IPS DF 6.9 (cell line): ENCODE measurements around the gene KIF1C.

Experiments
- DNase-seq: peaks from one replicate; pipeline ENCODE4 v3.0.0-alpha.2; 2013; ENCODE audit warnings: low read depth, low spot score
- H3K27ac ChIP-seq: one replicate; pipeline ENCODE4 v1.5.1; 2013; ENCODE audit warnings: low read length, control low read depth
- H3K27me3 ChIP-seq: 2 replicates; pipeline ENCODE4 v1.6.1; 2013; ENCODE audit warnings: mild to moderate bottlenecking, low read length; ENCODE audit not compliant: control insufficient read depth, insufficient read depth
- H3K36me3 ChIP-seq: 2 replicates; pipeline ENCODE4 v1.6.1; 2013; ENCODE audit warnings: low read length; ENCODE audit not compliant: control insufficient read depth, insufficient read depth
- H3K4me1 ChIP-seq: 2 replicates; pipeline ENCODE4 v1.6.1; 2013; ENCODE audit warnings: low read length; ENCODE audit not compliant: control insufficient read depth, insufficient read depth
- H3K4me3 ChIP-seq: 2 replicates; pipeline ENCODE4 v1.5.1; 2013; ENCODE audit warnings: mild to moderate bottlenecking, low read length
- H3K9me3 ChIP-seq: 2 replicates; pipeline ENCODE4 v1.6.1; 2013; ENCODE audit warnings: low read length, inconsistent platforms; ENCODE audit not compliant: control insufficient read depth, insufficient read depth
- WGBS: extraction: QIAGEN DNeasy Blood & Tissue Kit; methylation state at CpG from one replicate; pipeline ENCODE4 v1.1.7; 2013; ENCODE audit warnings: mixed read lengths, missing lambda C conversion rate; ENCODE audit not compliant: insufficient read length, insufficient coverage; 5-methylcytosine and 5-hydroxymethylcytosine counted together

Gene KIF1C

DNA sequence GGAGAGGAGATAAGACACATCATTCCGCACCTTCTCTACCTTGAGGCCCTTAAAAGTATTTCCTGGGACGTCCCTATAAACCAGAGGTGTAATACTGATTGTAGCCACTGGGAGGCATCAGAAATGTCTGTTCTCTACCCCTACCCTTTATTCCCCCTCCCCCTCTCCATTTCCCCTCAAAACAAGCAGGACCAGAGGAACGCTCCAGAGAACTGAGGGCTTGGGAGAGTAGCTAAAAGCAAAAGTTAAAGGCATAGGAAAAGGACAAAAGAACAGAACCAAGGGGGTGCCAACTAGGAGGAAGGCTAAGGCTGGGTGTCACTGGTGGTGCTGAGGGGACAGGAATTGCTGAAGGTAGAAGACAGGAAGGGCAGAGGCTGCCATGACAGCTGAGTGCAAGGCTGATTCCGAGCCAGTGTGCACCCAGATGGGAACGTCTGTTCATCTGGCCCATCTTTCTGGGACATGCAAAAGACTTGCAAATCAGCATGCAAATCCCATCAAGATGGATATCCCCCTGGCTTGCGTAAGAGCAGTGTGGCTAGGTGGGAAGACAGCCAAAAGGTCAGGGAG, 17.0 kb upstream of the KIF1C start:
- H3K9me3 ChIP-seq, result no peaks in the 10 kb centered on the region
- H3K27me3 ChIP-seq, result no peaks in the 10 kb centered on the region
- H3K36me3 ChIP-seq, result no peaks in the 10 kb centered on the region
- DNase-seq, result no peak
- no CpG with 5 or more reads among the region's 6 CpGs for WGBS
- H3K27ac ChIP-seq, result no peak overlapping the region
- H3K4me1 ChIP-seq, result no peaks in the 10 kb centered on the region
- H3K4me3 ChIP-seq, result no peak overlapping the region

DNA sequence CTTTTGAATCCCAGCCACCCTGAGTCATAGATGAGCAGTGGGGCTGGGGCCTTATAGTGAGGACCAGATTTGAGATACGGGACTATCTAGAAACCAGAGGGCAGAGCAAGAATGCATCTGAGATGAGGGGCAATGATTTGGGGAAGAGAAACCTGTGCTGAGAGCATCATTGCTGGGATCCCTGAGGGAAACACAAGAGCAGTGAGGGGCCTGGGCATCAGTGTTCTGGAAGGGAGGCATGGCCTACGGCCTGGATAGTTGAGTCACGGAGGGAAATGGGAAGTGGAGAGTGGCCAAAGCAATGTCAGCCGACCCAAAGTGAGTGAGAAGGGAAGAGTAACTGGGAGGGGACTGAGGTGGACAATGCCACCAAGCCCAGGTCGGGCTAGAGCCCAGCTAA, 15.4 kb upstream of the KIF1C start:
- DNase-seq, result no peak
- H3K4me3 ChIP-seq, result no peak overlapping the region
- H3K27me3 ChIP-seq, result no peaks in the 10 kb centered on the region
- no peak overlapping the region for H3K27ac ChIP-seq
- no CpG with 5 or more reads among the region's 5 CpGs for WGBS
- H3K36me3 ChIP-seq, result no peaks in the 10 kb centered on the region
- no peaks in the 10 kb centered on the region for H3K4me1 ChIP-seq
- no peaks in the 10 kb centered on the region for H3K9me3 ChIP-seq

DNA sequence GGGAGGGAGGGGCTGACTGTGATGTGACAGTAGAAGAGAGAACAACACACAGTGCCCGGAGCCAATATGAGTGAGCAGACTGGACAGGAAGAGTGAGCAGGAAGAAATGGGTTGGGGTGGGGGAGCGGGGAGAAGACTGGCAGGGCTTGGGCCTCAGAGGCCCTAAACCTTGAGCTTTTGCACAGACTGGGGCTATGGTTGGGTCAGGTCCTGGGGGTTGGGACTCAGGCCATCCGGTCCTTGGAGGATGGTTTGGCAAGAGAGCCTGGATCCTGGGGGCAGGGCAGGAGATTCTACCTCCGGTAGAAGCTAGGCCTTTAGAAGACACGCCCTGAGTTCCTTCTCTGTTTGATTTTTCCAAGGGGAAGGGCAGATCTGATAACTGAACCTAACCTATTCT, 11.3 kb upstream of the KIF1C start:
- H3K27me3 ChIP-seq, result no peaks in the 10 kb centered on the region
- peak overlapping the region; percentile 74; the same call in 1 of the 2 replicates for H3K4me3 ChIP-seq
- no peaks in the 10 kb centered on the region for H3K4me1 ChIP-seq
- DNase-seq, result no peak
- no peak overlapping the region for H3K27ac ChIP-seq
- H3K36me3 ChIP-seq, result no peaks in the 10 kb centered on the region
- no peaks in the 10 kb centered on the region for H3K9me3 ChIP-seq
- no CpG with 5 or more reads among the region's 5 CpGs for WGBS

DNA sequence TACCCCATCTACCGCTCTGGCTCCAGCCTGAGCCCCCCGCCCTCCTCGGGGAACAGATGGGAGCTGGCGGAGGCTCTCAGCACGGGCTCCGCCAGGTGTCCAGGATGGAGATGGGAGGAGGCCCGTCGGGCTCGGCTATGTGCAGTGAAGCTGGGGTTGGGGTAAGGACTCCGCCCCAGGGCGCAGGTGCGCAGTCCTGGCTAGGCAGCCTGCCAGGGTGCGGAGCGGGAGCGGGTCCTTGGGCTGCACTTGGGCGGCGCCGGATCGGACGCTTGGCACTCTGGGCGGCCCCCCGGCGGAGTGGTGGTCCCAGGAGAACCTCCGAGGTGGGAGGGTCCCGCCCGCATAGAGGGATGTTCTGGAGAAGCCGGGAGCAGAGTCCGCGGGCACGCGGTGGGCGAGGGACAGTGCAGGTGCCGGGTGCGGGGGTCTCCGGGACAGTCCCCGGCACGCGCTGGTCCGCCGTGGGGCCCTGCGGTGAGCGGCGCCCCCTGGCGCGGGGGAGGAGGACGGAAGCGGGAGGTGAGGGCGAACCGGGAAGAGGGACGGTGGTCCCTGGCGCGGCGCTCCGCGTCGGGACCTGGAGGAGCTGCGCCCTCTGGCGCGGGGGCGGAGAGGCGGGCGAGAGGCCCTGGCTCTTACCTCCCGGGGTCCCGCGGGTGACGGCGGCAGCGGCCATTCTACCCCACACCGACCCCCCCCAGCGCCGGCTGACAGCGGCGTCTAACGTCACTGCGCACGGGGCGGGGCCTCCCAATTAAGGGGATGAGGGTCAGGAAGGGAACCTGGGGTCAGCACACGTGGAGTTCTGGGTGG, 10.6 kb upstream of the KIF1C start, which contains the start of gene CAMTA2:
TSS of gene CAMTA2 (minus strand) at position 725 of the 816 bp plus-strand sequence. CDS start 1,453 bp downstream, outside the sequence.
- no peak for DNase-seq
- WGBS, result no CpG with 5 or more reads among the region's 78 CpGs
- no peaks in the 10 kb centered on the region for H3K4me1 ChIP-seq

DNA sequence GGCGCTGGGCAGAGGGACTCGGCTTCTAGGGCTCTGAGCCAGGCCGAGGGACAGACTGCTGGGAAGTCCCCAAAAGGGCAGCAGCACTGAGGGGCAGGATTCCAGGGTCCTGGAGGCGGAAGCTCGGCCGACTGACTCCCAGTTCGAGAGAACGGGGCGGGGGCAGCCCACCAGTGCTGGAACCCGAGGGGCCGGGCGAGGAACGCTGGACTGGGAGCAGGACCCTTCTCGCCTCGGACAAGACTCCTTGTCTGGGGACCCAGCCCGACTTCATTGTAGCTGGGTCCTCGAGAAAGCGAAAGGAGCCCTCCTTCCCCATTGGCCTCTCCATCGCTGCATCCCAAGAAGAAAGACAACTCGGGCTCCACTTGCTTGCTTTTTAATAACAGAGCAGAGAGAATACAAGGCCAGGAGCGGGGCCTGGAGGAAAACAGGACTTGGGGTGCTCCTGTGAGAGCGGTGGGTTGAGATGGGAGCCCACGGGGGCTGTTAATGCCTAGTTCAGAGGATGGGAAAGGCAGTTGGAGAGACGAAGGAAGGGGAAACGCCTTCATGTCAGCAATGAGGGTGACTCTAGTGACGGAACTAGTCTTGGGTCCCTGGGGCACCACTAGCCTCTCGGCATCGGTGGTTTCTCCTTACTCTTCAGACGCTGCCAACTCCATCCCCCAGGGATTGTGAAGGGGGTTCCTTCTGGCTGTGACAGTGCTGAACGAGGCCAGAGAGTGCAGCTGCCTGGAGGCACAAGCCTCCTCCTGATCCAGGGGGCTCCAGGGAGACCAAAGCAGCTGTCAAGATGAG, 9.8 kb upstream of the KIF1C start:
- Histone ChIP-seq H3K4me3 (peak overlapping the region; percentile 74; the same call in 1 of the 2 replicates), H3K36me3 (no peaks in the 10 kb centered on the region), H3K9me3 (no peaks in the 10 kb centered on the region), H3K4me1 (no peaks in the 10 kb centered on the region), H3K27ac (no peak overlapping the region), H3K27me3 (no peaks in the 10 kb centered on the region)
- DNase-seq, result no peak
- WGBS, result no CpG with 5 or more reads among the region's 30 CpGs

More for the DNA sequence above, 10.6 kb upstream of the KIF1C start, which contains the start of gene CAMTA2:
- Histone ChIP-seq H3K9me3 (no peaks in the 10 kb centered on the region), H3K4me3 (peak within 1 kb of the TSS; percentile 74; the same call in 1 of the 2 replicates), H3K27ac (no peak within 1 kb of the TSS), H3K36me3 (no peaks in the 10 kb centered on the region), H3K27me3 (no peaks in the 10 kb centered on the region)

DNA sequence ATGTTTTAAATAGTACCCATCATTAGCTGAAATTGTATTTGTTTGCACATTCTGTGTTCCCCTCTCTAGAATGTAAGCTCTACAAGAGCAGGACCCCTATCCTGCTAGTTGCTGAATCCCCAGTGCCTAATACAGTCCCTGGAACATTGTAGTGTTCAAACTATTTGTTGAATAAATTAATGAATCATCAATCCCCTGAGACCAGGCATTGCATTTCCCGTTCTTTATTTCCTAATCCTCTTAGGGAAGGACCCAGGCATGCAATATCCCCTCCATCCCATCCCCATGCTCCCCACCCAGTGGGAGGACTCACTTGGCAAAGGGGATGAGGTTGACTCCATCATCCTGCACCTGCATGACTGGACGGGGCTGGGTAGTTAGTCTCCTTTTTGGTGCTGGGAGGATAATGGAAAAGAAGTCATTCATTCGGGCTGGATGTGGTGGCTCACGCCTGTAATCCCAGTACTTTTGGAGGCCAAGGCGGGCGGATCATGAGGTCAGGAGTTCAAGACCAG, 3.6 kb upstream of the KIF1C start:
- no peak for DNase-seq
- no peaks in the 10 kb centered on the region for H3K9me3 ChIP-seq
- no peaks in the 10 kb centered on the region for H3K27me3 ChIP-seq
- WGBS, result no CpG with 5 or more reads among the region's 6 CpGs
- no peak overlapping the region for H3K27ac ChIP-seq
- no peaks in the 10 kb centered on the region for H3K36me3 ChIP-seq
- no peak overlapping the region for H3K4me3 ChIP-seq
- no peaks in the 10 kb centered on the region for H3K4me1 ChIP-seq

DNA sequence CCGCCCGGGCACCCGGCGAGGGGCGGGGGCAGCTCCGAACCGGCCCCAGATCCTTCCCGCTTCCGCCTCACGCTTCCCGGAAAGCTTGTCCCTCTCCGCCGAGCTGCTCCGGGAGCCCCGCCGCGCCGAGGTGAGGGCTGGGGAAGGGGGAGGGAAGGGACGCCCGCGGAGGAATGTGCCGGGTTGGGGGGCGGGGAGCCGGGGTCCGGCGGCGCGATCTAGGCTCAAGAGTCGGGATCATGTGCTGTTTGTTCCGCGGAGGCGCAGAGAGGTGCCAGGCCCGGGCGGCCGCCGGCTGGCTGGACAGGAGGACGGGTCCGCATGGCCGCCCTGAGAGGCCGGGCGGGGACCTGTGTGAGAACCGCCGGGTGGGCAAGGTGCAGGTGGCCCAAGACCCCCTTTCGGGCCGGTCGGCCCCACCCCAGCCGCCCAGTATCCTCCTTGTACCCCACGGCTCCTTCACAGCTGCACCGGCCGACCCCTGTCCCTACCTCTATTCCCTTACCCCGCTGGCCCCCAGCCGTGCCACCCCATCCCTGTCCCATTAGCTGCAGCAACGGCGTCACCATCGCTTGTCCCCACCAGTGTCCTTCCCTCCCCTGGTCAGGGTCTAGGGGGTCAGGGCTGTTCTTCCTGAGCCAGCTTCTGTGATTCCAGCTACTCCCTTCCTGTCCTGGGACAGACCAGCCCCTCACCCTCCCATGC, 429 bp downstream of the KIF1C start:
- H3K27ac ChIP-seq, result no peak overlapping the region
- no peaks in the 10 kb centered on the region for H3K9me3 ChIP-seq
- H3K4me3 ChIP-seq, result peak overlapping the region; percentile 71
- no peak for DNase-seq
- no peaks in the 10 kb centered on the region for H3K27me3 ChIP-seq
- peaks cover 17% of the 10 kb centered on the region for H3K36me3 ChIP-seq
- 0 out of 2 replicates have a peak, but pooled peaks cover 2% of the 10 kb centered on the region for H3K4me1 ChIP-seq
- no CpG with 5 or more reads among the region's 55 CpGs for WGBS

DNA sequence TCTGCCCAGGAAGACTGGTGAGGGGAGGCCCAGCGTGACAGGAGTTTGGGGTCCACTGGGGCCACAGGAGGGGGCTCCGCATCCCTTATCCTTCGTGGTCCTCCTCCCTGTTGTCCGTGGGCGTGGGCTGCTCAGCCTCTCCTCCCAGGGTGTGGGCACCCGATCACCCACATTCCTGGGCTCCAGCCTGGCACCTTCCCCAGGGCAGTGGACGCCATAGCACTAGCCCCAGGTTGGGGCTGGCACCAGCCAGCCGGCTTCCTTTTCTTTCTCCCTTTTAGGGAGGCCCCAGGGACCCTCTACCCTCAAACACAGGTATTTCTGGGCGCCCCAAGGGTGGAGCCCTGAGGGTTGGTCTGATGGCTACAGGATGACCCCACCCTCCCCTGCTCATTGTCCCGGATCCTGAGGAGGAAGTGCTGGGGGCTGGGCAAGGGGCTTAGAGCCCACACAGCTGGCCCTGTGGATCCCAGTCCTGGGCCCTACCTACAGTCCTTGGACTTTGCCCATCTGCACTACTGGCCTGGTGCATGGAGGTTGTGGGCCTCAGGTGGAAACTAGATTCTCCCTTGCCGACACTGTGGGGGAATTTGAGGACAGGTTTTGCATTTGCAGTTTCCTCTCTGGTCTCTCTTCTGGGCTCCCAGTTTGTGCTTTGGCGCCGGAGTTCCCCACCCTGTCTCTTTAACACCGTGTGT, 1.1 kb downstream of the KIF1C start:
- peaks cover 23% of the 10 kb centered on the region for H3K36me3 ChIP-seq
- H3K4me3 ChIP-seq, result peak overlapping the region; percentile 71
- WGBS, result no CpG with 5 or more reads among the region's 14 CpGs
- H3K27me3 ChIP-seq, result no peaks in the 10 kb centered on the region
- no peak overlapping the region for H3K27ac ChIP-seq
- H3K9me3 ChIP-seq, result no peaks in the 10 kb centered on the region
- 0 out of 2 replicates have a peak, but pooled peaks cover 2% of the 10 kb centered on the region for H3K4me1 ChIP-seq
- DNase-seq, result no peak

DNA sequence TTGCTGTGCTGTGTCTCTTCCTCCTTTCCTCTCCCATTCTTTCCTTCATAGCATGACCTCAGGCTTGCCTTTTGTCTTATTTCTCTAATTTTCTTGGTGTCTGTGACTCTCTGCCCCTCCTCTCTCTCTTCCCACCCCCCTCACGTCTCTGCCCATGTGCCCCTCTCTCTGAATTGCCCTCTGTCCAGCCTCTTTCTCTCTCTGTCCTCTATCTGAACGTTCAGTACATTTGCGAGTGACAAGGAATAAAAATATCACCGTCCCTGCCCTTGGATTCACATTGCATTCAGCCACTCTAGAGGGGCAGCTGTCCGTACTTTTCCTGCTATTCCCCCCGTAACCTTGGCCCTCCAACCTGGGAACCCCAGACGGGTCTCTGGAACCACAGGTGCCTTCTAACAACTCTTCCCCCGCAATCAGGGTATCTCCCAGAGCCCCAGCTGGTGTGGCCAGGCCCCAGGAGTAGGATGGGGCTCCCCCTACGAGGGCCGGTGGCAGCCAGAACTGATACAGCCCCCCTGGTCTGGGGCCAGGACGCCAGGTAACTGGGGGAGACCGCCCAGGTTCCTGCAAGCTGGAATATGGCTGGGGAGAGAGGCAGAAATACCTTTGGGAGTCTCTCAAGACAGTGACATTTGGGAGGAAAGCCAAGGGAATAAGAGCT, 1.8 kb downstream of the KIF1C start:
- WGBS, result no CpG with 5 or more reads among the region's 12 CpGs
- Histone ChIP-seq H3K4me1 (0 out of 2 replicates have a peak, but pooled peaks cover 2% of the 10 kb centered on the region), H3K36me3 (peaks cover 30% of the 10 kb centered on the region), H3K27me3 (no peaks in the 10 kb centered on the region), H3K4me3 (no peak overlapping the region), H3K27ac (no peak overlapping the region), H3K9me3 (no peaks in the 10 kb centered on the region)
- DNase-seq, result no peak
